ENCODE results near the gene ACOT9.
"Not testable (repeated sequence)": the region's sequence is repeated elsewhere in the genome, so short reads cannot be mapped to it uniquely, and the experiment has no call there.

The ACOT9 gene

DNA sequence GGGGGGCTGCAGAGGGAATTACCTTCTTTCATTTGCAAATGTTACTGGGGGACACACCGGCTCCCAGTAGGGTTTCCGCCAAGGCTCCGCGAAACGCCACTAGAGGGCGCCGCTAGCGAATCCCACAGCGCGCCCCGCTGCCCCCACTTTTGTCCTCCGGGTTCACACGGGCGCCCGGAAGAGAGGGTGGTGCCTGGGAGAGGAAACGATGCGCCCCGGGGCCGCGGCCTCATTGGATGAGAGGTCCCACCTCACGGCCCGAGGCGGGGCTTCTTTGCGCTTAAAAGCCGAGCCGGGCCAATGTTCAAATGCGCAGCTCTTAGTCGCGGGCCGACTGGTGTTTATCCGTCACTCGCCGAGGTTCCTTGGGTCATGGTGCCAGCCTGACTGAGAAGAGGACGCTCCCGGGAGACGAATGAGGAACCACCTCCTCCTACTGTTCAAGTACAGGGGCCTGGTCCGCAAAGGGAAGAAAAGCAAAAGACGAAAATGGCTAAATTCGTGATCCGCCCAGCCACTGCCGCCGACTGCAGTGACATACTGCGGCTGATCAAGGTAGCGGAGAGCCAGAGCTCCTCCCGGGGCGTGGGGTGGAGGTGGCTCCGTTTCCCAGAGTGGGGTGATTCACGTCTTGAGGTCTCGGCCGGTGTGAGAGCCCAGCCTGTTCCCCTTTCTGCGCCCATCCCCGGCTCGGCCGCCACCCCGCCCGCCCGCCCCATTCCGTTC is 40.0 kb upstream of the ACOT9 start, which contains the start of gene SAT1:
Gene SAT1 (plus strand): TSS at position 311 of the 726 bp plus-strand sequence. CDS start 179 bp downstream, at position 490.
- peak within 1 kb of the TSS; percentile 93 for H3K9ac ChIP-seq (ENCODE audit: low read depth, low read length)
- no peaks in the 10 kb centered on the region for H3K9me3 ChIP-seq (replicated peaks; ENCODE audit: low read length)

DNA sequence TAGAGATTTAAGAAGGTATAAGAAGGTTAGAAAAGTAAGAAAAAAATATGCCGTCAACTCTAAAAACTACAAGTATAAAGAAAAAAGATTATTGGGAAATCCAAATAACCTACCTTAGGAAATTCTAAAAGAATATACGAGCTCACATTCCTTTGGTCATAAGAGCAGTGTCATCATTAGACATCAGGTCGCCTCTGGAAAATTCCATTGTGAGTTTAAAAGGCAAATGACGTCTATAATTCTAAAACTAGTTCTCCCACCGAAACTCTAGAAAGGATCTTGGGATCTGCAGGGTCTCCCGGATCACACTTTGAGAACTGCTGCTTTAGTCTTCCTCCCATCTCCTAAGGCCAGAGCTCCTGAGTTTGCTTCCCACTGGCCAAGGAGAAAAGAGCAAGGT is 39.4 kb upstream of the ACOT9 start:
- no peaks in the 10 kb centered on the region for H3K9me3 ChIP-seq (replicated peaks; ENCODE audit: low read length)
- no peak overlapping the region for H3K4me3 ChIP-seq (ENCODE audit: low read length)
- H3K4me1 ChIP-seq (ENCODE audit: control insufficient read depth, insufficient read depth, low read length): peaks cover 21% of the 10 kb centered on the region
- H3K36me3 ChIP-seq (ENCODE audit: insufficient read depth, low read length): peaks cover 15% of the 10 kb centered on the region
- peak overlapping the region; percentile 70 for H3K4me2 ChIP-seq (ENCODE audit: low read length)
- H3K27me3 ChIP-seq (ENCODE audit: control insufficient read depth, insufficient read depth, low read length): no peaks in the 10 kb centered on the region
- H3K9ac ChIP-seq (ENCODE audit: low read depth, low read length): peak overlapping the region; percentile 48

More for the DNA sequence above, 40.0 kb upstream of the ACOT9 start, which contains the start of gene SAT1:
- Histone ChIP-seq H3K4me3 (ENCODE audit: low read length) (peak within 1 kb of the TSS; percentile 91), H3K4me1 (ENCODE audit: control insufficient read depth, insufficient read depth, low read length) (peaks cover 21% of the 10 kb centered on the region), H3K4me2 (ENCODE audit: low read length) (peak within 1 kb of the TSS; percentile 81), H3K27me3 (ENCODE audit: control insufficient read depth, insufficient read depth, low read length) (no peaks in the 10 kb centered on the region), H3K36me3 (ENCODE audit: insufficient read depth, low read length) (peaks cover 15% of the 10 kb centered on the region)

DNA sequence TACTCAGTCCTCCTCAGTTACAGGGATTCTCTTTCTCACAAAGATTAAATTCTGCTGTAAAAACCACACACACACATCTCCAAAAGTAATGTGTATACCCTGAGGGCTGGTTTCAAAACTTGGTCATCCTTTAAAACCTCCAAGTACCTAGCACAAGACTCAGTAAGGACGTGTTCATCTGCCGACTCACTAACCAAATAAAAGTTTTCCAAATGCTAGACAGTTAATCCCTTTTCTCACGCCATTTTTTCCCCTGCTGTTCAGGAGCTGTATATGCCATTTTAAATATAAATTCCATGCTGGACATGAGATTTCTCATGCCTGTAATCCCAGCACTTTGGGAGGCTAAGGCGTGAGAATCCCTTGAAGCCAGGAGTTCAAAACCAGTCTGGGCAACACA is 35.9 kb upstream of the ACOT9 start:
- Histone ChIP-seq H3K36me3 (ENCODE audit: insufficient read depth, low read length) (no peaks in the 10 kb centered on the region), H3K27me3 (ENCODE audit: control insufficient read depth, insufficient read depth, low read length) (no peaks in the 10 kb centered on the region), H3K4me1 (ENCODE audit: control insufficient read depth, insufficient read depth, low read length) (peaks cover 16% of the 10 kb centered on the region), H3K9me3 (replicated peaks; ENCODE audit: low read length) (no peaks in the 10 kb centered on the region), H3K4me3 (ENCODE audit: low read length) (no peak overlapping the region), H3K4me2 (ENCODE audit: low read length) (no peak overlapping the region), H3K9ac (ENCODE audit: low read depth, low read length) (no peak overlapping the region)

DNA sequence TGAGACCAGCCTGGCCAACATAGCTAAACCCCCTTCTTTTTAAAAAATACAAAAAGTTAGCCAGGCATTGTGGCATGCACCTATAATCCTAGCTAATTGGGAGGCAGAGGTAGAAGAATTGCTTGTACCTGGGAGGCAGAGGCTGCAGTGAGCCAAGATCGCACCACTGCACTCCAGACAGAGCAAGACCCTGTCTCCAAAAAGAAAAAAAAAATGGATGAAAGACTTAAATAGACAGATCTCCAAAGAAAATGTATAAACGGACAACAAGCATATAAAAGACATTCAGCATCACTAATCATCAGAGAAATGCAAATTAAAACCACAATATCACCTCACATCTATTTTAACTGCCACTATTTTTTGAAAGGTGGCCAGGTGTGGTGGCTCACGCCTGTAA is 33.3 kb upstream of the ACOT9 start:
- Histone ChIP-seq H3K4me3 (ENCODE audit: low read length) (no peak overlapping the region), H3K4me2 (ENCODE audit: low read length) (no peak overlapping the region), H3K36me3 (ENCODE audit: insufficient read depth, low read length) (no peaks in the 10 kb centered on the region), H3K27me3 (ENCODE audit: control insufficient read depth, insufficient read depth, low read length) (no peaks in the 10 kb centered on the region), H3K9ac (ENCODE audit: low read depth, low read length) (no peak overlapping the region), H3K9me3 (replicated peaks; ENCODE audit: low read length) (no peaks in the 10 kb centered on the region), H3K4me1 (ENCODE audit: control insufficient read depth, insufficient read depth, low read length) (peaks cover 7% of the 10 kb centered on the region)

DNA sequence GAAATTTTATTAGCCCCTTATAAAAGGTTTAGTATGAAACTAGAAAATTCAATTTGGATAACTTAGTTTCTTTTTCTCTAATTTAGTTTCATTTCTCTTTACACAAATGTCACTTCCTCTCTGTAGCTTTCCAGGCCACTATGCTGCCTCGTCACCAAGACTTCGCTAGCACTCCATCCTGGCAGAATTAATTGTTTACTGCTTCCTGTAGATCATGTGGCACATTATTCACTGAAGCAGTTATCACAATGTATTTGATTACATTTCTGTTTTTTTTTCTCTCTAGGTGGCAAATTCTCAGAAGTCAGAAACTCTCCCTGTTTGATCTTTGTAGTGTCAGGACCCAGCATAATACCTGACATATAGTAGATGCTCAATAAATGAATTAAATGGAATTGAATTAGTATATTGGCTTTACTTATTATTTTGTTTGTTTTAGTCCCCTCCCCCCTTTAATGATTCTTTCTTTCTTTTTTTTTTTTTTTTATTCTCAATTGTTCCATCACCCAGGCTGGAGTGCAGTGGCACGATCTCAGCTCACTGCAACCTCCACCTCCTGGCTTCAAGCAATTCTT is 30.6 kb upstream of the ACOT9 start:
- Histone ChIP-seq H3K4me2 (ENCODE audit: low read length) (no peak overlapping the region), H3K9me3 (replicated peaks; ENCODE audit: low read length) (no peaks in the 10 kb centered on the region), H3K27me3 (ENCODE audit: control insufficient read depth, insufficient read depth, low read length) (no peaks in the 10 kb centered on the region), H3K4me1 (ENCODE audit: control insufficient read depth, insufficient read depth, low read length) (no peaks in the 10 kb centered on the region), H3K36me3 (ENCODE audit: insufficient read depth, low read length) (no peaks in the 10 kb centered on the region), H3K4me3 (ENCODE audit: low read length) (no peak overlapping the region), H3K9ac (ENCODE audit: low read depth, low read length) (no peak overlapping the region)

DNA sequence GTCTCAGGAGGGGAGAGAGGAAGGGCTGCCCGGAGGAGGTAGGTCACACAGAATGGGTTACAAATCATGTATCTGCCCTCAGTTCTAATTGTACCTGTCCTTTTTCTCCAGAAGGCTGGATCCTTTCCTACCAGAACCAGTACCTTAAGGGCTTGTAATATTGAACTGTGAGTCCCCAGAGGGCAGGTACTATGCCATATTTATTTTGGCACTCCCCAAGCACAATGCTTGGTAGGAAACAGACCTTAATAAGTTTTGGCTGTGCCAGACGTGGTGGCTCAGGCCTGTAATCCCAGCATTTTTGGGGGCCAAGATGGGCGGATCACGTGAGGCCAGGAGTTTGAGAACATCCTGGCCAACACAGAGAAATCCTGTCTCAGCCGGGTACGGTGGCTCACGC is 28.0 kb upstream of the ACOT9 start:
- not testable (repeated sequence) for H3K4me3 ChIP-seq (ENCODE audit: low read length); H3K4me1 ChIP-seq (ENCODE audit: control insufficient read depth, insufficient read depth, low read length); H3K9ac ChIP-seq (ENCODE audit: low read depth, low read length); H3K27me3 ChIP-seq (ENCODE audit: control insufficient read depth, insufficient read depth, low read length); H3K9me3 ChIP-seq (replicated peaks; ENCODE audit: low read length); H3K4me2 ChIP-seq (ENCODE audit: low read length); H3K36me3 ChIP-seq (ENCODE audit: insufficient read depth, low read length)

DNA sequence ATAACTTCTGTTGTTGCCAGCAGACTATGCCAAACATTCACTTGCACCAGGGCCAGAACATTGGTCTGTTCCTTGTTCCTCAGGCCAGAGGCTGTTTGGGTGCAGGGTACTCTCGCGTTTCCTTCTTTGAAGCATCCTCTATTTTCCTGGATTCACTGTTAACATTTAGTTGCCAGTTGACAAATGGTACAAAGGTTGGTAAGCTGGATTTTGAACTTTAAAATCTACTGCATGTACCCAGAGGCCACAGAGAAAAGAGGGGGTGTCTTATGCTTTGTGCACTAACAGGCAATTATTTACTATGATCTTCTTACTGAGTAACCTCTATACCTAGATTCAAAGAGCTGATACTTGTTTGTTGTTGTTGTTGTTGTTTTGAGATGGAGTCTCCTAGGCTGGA is 27.1 kb upstream of the ACOT9 start:
- Histone ChIP-seq H3K4me2 (ENCODE audit: low read length) (no peak overlapping the region), H3K9me3 (replicated peaks; ENCODE audit: low read length) (no peaks in the 10 kb centered on the region), H3K4me1 (ENCODE audit: control insufficient read depth, insufficient read depth, low read length) (no peaks in the 10 kb centered on the region), H3K27me3 (ENCODE audit: control insufficient read depth, insufficient read depth, low read length) (no peaks in the 10 kb centered on the region), H3K36me3 (ENCODE audit: insufficient read depth, low read length) (no peaks in the 10 kb centered on the region), H3K4me3 (ENCODE audit: low read length) (no peak overlapping the region), H3K9ac (ENCODE audit: low read depth, low read length) (no peak overlapping the region)

DNA sequence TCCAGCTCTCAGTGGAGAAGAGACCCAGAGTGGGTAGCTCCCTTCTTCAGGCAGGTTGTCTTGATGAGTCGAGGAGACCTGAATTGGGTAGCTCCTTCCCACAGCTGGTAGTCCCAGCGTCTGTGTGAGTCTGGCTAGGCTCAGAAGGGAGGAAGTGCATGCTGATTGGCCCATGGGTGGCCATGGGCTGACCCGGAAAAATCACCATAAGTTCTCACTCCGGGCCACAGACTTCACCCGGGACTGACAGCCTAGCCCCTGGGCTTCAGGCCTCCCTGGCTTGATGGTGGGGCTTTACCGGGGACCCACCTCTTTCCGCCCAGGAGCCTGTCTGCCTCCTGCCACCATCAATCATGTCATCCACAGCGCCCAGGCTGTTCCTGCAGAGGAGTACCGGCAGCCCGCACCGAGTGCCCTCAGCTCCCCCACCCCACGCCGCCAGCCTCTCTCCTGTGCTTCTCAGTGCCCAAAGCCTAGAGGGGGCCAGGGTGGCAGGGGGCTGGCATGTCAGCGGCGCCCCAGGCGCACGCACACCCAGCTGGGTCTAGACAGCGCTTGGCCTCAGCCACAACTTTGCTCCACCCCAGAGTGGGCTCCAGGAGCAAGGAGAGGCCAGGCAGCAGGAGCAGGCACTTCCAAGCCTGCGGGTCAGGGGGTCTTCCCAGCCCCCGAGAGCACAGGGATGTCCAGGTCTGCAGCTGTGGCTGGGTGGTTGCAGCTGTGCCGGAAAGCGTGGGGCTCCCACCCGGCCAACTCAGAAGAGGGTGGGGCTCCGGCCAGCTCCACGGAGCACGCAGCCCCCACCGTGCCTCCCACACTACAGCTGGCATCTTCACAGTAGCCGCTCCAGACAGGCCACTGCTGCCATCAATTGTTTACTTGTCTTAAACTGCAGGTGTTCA is 23.8 kb upstream of the ACOT9 start:
- H3K9ac ChIP-seq (ENCODE audit: low read depth, low read length): no peak overlapping the region
- no peaks in the 10 kb centered on the region for H3K4me1 ChIP-seq (ENCODE audit: control insufficient read depth, insufficient read depth, low read length)
- no peaks in the 10 kb centered on the region for H3K27me3 ChIP-seq (ENCODE audit: control insufficient read depth, insufficient read depth, low read length)
- peak overlapping the region; percentile 15 for H3K4me2 ChIP-seq (ENCODE audit: low read length)
- no peaks in the 10 kb centered on the region for H3K36me3 ChIP-seq (ENCODE audit: insufficient read depth, low read length)
- no peaks in the 10 kb centered on the region for H3K9me3 ChIP-seq (replicated peaks; ENCODE audit: low read length)
- no peak overlapping the region for H3K4me3 ChIP-seq (ENCODE audit: low read length)

DNA sequence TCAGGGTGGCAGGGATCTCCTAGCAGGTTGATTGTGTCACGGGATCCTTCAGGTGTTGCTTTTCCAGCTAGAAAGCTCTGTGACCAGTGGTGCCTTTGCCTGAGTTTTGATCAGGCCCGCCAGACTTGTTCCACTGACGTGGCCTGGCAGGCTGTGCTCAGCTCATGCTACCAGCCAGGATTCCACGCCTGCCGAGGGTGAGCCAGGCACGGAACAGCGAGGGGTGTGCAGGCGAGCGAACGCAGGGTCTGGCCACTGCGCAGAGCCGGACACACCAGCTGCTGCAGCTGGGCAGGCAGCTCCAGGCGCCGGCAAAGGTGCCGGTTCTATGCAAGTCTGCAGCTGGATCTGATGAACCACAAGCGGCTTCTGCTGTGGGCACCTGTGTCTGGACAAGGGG is 22.8 kb upstream of the ACOT9 start:
- H3K36me3 ChIP-seq (ENCODE audit: insufficient read depth, low read length): no peaks in the 10 kb centered on the region
- H3K27me3 ChIP-seq (ENCODE audit: control insufficient read depth, insufficient read depth, low read length): no peaks in the 10 kb centered on the region

DNA sequence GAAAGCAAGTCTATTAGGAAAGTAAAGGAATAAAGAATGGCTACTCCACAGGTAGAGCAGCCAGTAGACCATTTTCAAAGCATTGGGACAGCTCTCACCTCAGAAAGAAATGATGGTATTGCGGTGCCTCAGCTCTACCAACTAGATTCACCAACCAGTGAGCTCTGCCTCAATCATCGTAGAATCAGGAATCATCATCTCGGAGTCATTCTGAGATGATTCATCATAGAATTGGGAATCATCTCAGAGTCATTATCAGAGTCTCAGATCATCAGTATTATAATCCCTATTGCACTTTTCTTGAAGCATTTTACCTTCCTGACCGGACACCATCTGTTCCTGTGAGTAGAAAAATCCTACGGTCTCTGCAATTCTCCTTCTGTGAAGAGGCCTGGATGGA is 22.4 kb upstream of the ACOT9 start:
- Histone ChIP-seq H3K27me3 (ENCODE audit: control insufficient read depth, insufficient read depth, low read length) (no peaks in the 10 kb centered on the region), H3K9me3 (replicated peaks; ENCODE audit: low read length) (no peaks in the 10 kb centered on the region), H3K4me1 (ENCODE audit: control insufficient read depth, insufficient read depth, low read length) (no peaks in the 10 kb centered on the region), H3K4me3 (ENCODE audit: low read length) (no peak overlapping the region), H3K4me2 (ENCODE audit: low read length) (no peak overlapping the region), H3K9ac (ENCODE audit: low read depth, low read length) (no peak overlapping the region), H3K36me3 (ENCODE audit: insufficient read depth, low read length) (no peaks in the 10 kb centered on the region)

More for the DNA sequence above, 22.8 kb upstream of the ACOT9 start:
- no peak overlapping the region for H3K4me2 ChIP-seq (ENCODE audit: low read length)
- no peaks in the 10 kb centered on the region for H3K4me1 ChIP-seq (ENCODE audit: control insufficient read depth, insufficient read depth, low read length)
- no peak overlapping the region for H3K9ac ChIP-seq (ENCODE audit: low read depth, low read length)
- no peaks in the 10 kb centered on the region for H3K9me3 ChIP-seq (replicated peaks; ENCODE audit: low read length)
- H3K4me3 ChIP-seq (ENCODE audit: low read length): no peak overlapping the region

DNA sequence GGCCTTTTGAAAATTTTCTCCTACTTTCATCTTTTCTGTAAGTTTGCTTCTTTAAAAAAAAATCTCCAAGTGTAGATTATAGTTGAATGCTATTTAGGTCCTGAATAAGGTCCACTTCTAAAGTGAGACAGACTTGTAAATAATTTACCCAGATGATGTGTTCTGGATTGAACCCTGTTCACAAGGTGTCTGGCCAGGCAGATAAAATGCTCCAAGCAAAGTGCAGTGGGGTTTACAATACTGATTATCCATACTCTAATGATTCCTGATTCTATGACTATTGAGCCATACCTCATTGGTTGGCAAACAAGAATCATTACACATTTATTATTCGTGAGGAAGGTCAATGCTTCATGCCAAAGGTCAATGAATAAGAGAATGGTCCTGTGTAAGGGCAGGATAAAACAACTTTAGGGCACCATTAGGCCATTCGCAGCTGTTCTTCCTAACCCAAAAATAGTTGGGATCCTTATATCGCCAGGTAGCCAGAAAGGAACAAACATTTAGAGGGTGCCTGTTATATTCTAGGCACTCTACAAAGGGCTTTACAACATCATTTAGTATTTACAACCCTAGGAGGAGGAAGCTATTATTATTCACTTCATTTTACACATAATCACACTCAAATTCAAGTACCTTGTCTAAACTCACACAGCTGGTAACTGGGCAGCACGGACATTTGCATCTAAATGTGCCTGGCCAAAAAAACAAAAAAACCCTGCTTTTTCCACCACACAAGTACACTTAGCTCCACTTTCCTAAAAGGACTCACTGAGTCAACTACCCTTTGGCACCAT is 21.3 kb upstream of the ACOT9 start:
- no peak overlapping the region for H3K4me3 ChIP-seq (ENCODE audit: low read length)
- no peak overlapping the region for H3K4me2 ChIP-seq (ENCODE audit: low read length)
- no peaks in the 10 kb centered on the region for H3K36me3 ChIP-seq (ENCODE audit: insufficient read depth, low read length)
- H3K4me1 ChIP-seq (ENCODE audit: control insufficient read depth, insufficient read depth, low read length): no peaks in the 10 kb centered on the region
- H3K9ac ChIP-seq (ENCODE audit: low read depth, low read length): no peak overlapping the region
- no peaks in the 10 kb centered on the region for H3K9me3 ChIP-seq (replicated peaks; ENCODE audit: low read length)
- H3K27me3 ChIP-seq (ENCODE audit: control insufficient read depth, insufficient read depth, low read length): no peaks in the 10 kb centered on the region

All from skeletal muscle satellite cell (primary cell).